Measurements from ENCODE around the gene STATH.

STATH gene

GRCh38 chr4:69995526-69996016, at the start of gene STATH:
TSS of gene STATH (plus strand) at chr4:69995966. CDS start at chr4:69998438, 2,472 bp downstream.
- no peak within 1 kb of the TSS for H3K27ac ChIP-seq (ENCODE audit: low read depth, low read length)
- no peaks in the 10 kb centered on the region for H3K27me3 ChIP-seq (ENCODE audit: control insufficient read depth, insufficient read depth, low read length)
- no peak within 1 kb of the TSS for H3K9ac ChIP-seq (ENCODE audit: low read length)
- H3K36me3 ChIP-seq (ENCODE audit: control insufficient read depth, insufficient read depth, low read length), result no peaks in the 10 kb centered on the region
- no peak within 1 kb of the TSS for H3K4me3 ChIP-seq (ENCODE audit: low read length)
- no peaks in the 10 kb centered on the region for H3K4me1 ChIP-seq (ENCODE audit: control insufficient read depth, insufficient read depth, low read length)

GRCh38 chr4:69951602-69952001, 44.2 kb upstream of the STATH start:
- Histone ChIP-seq H3K27me3 (ENCODE audit: control insufficient read depth, insufficient read depth, low read length) (no peaks in the 10 kb centered on the region), H3K4me3 (ENCODE audit: low read length) (no peak overlapping the region), H3K27ac (ENCODE audit: low read depth, low read length) (no peak overlapping the region), H3K36me3 (ENCODE audit: control insufficient read depth, insufficient read depth, low read length) (no peaks in the 10 kb centered on the region), H3K9ac (ENCODE audit: low read length) (no peak overlapping the region), H3K4me1 (ENCODE audit: control insufficient read depth, insufficient read depth, low read length) (no peaks in the 10 kb centered on the region)

GRCh38 chr4:69957209-69957608, 38.6 kb upstream of the STATH start:
- Histone ChIP-seq H3K27ac (ENCODE audit: low read depth, low read length) (no peak overlapping the region), H3K4me1 (ENCODE audit: control insufficient read depth, insufficient read depth, low read length) (no peaks in the 10 kb centered on the region), H3K9ac (ENCODE audit: low read length) (no peak overlapping the region), H3K36me3 (ENCODE audit: control insufficient read depth, insufficient read depth, low read length) (no peaks in the 10 kb centered on the region), H3K27me3 (ENCODE audit: control insufficient read depth, insufficient read depth, low read length) (no peaks in the 10 kb centered on the region), H3K4me3 (ENCODE audit: low read length) (no peak overlapping the region)

- Histone ChIP-seq H3K4me1 (ENCODE audit: control insufficient read depth, insufficient read depth, low read length) (no peaks in the 10 kb centered on the region), H3K36me3 (ENCODE audit: control insufficient read depth, insufficient read depth, low read length) (no peaks in the 10 kb centered on the region), H3K9ac (ENCODE audit: low read length) (no peak within 1 kb of the TSS), H3K27me3 (ENCODE audit: control insufficient read depth, insufficient read depth, low read length) (no peaks in the 10 kb centered on the region), H3K27ac (ENCODE audit: low read depth, low read length) (no peak within 1 kb of the TSS), H3K4me3 (ENCODE audit: low read length) (no peak within 1 kb of the TSS)
These were observed 30.1 kb upstream of the STATH start, which contains the start of gene CSN2 for GRCh38 chr4:69965628-69966027. TSS of gene CSN2 (minus strand) at chr4:69965728. CDS start at chr4:69960995, 4,733 bp downstream.

- no peak overlapping the region for H3K9ac ChIP-seq (ENCODE audit: low read length)
- no peaks in the 10 kb centered on the region for H3K27me3 ChIP-seq (ENCODE audit: control insufficient read depth, insufficient read depth, low read length)
- no peaks in the 10 kb centered on the region for H3K36me3 ChIP-seq (ENCODE audit: control insufficient read depth, insufficient read depth, low read length)
- no peak overlapping the region for H3K27ac ChIP-seq (ENCODE audit: low read depth, low read length)
- H3K4me3 ChIP-seq (ENCODE audit: low read length), result no peak overlapping the region
- no peaks in the 10 kb centered on the region for H3K4me1 ChIP-seq (ENCODE audit: control insufficient read depth, insufficient read depth, low read length)
These were observed 25.7 kb upstream of the STATH start for GRCh38 chr4:69970071-69970470.

- Histone ChIP-seq H3K4me3 (ENCODE audit: low read length) (no peak overlapping the region), H3K9ac (ENCODE audit: low read length) (no peak overlapping the region), H3K27ac (ENCODE audit: low read depth, low read length) (no peak overlapping the region), H3K36me3 (ENCODE audit: control insufficient read depth, insufficient read depth, low read length) (no peaks in the 10 kb centered on the region), H3K4me1 (ENCODE audit: control insufficient read depth, insufficient read depth, low read length) (no peaks in the 10 kb centered on the region), H3K27me3 (ENCODE audit: control insufficient read depth, insufficient read depth, low read length) (no peaks in the 10 kb centered on the region)
These were observed 21.1 kb upstream of the STATH start for GRCh38 chr4:69974631-69975030.

GRCh38 chr4:69977582-69977981, 18.2 kb upstream of the STATH start:
- Histone ChIP-seq H3K27me3 (ENCODE audit: control insufficient read depth, insufficient read depth, low read length) (no peaks in the 10 kb centered on the region), H3K27ac (ENCODE audit: low read depth, low read length) (no peak overlapping the region), H3K36me3 (ENCODE audit: control insufficient read depth, insufficient read depth, low read length) (no peaks in the 10 kb centered on the region), H3K4me1 (ENCODE audit: control insufficient read depth, insufficient read depth, low read length) (no peaks in the 10 kb centered on the region), H3K4me3 (ENCODE audit: low read length) (no peak overlapping the region), H3K9ac (ENCODE audit: low read length) (no peak overlapping the region)

DNA sequence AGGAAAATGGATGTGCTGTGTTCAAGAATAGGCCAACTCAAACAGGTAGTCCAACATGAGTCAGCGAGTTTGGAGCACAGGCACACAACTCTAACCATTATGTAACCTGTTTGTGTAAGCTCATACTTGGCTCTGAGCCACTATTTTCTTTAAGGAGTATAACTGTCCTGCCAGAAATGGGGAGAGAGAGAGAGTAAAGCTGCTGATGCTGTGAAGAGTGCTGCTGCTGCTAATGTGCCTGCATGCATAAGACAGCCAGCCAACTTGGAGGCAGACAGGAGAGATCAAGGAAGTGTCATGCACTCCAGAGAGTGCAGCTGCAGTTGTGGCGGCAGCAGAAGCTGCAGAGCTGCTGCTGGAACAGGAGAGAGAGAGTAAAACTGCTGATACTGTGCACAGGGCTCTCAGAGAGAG, 11.7 kb upstream of the STATH start:
- H3K9ac ChIP-seq (ENCODE audit: low read length), result no peak overlapping the region
- no peak overlapping the region for H3K27ac ChIP-seq (ENCODE audit: low read depth, low read length)

DNA sequence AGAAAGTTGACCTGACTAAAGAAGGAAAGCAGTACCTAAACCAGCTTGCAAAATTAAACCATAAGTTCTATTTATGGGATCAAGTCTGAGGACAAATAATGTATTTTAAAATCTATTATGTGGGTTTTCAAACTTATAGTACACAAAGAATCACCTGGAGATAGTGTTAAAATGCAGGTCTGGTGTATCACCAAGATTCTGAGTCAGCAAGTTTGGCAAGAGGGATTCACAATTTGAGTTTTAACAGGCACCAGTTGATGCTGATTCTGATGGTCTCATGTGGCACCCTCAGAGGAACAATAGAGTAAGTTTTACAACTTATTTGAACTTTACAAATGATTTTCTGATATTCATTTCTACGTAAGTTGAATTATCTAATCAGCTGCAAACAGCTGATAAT, 9.1 kb upstream of the STATH start:
- no peak overlapping the region for H3K27ac ChIP-seq (ENCODE audit: low read depth, low read length)
- no peak overlapping the region for H3K4me3 ChIP-seq (ENCODE audit: low read length)
- H3K36me3 ChIP-seq (ENCODE audit: control insufficient read depth, insufficient read depth, low read length), result no peaks in the 10 kb centered on the region
- no peak overlapping the region for H3K9ac ChIP-seq (ENCODE audit: low read length)
- H3K4me1 ChIP-seq (ENCODE audit: control insufficient read depth, insufficient read depth, low read length), result peaks cover 3% of the 10 kb centered on the region
- no peaks in the 10 kb centered on the region for H3K27me3 ChIP-seq (ENCODE audit: control insufficient read depth, insufficient read depth, low read length)

More for the DNA sequence above, 11.7 kb upstream of the STATH start:
- Histone ChIP-seq H3K27me3 (ENCODE audit: control insufficient read depth, insufficient read depth, low read length) (no peaks in the 10 kb centered on the region), H3K4me1 (ENCODE audit: control insufficient read depth, insufficient read depth, low read length) (peaks cover 3% of the 10 kb centered on the region), H3K4me3 (ENCODE audit: low read length) (no peak overlapping the region), H3K36me3 (ENCODE audit: control insufficient read depth, insufficient read depth, low read length) (no peaks in the 10 kb centered on the region)

DNA sequence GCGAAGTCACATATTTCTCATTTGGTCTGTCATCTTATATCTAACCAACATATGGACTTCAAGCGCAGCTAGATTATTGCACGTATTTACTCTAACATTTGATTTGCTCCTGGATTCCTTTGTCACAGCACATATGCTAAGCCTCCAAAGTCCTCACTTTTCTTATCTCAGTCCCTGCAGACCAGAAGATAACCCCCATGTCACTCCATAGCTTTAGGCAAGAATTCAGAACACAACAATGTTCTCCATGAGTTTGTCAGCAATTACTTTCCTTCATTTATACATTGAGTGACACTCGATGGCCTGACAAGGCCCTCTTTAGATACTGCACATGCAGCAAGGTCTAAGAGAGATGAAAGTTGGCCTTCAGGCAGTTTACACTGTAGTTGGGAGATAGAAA, 4.8 kb upstream of the STATH start:
- Histone ChIP-seq H3K9ac (ENCODE audit: low read length) (no peak overlapping the region), H3K4me1 (ENCODE audit: control insufficient read depth, insufficient read depth, low read length) (no peaks in the 10 kb centered on the region), H3K4me3 (ENCODE audit: low read length) (no peak overlapping the region), H3K27ac (ENCODE audit: low read depth, low read length) (no peak overlapping the region), H3K27me3 (ENCODE audit: control insufficient read depth, insufficient read depth, low read length) (no peaks in the 10 kb centered on the region), H3K36me3 (ENCODE audit: control insufficient read depth, insufficient read depth, low read length) (no peaks in the 10 kb centered on the region)

DNA sequence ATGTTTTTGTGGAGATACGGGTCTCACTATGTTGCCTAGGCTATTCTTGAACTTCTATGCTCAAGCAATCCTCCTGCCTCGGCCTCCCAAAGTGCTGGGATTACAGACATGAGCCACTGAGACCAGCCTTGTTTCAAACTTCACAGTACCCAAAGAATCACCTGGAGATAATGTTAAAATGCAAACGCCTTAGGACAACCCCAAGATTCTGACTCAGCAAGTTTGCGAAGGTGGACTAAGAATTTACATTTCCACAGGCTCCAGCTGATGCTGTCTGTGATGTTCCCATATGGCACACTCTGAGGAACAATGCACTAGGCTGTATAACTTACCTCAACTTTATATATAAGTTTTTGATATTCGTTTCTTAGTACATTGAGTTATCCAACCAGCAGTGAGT, 984 bp upstream of the STATH start:
- no peaks in the 10 kb centered on the region for H3K27me3 ChIP-seq (ENCODE audit: control insufficient read depth, insufficient read depth, low read length)
- H3K4me1 ChIP-seq (ENCODE audit: control insufficient read depth, insufficient read depth, low read length), result no peaks in the 10 kb centered on the region
- no peak overlapping the region for H3K9ac ChIP-seq (ENCODE audit: low read length)
- no peak overlapping the region for H3K27ac ChIP-seq (ENCODE audit: low read depth, low read length)
- no peaks in the 10 kb centered on the region for H3K36me3 ChIP-seq (ENCODE audit: control insufficient read depth, insufficient read depth, low read length)
- no peak overlapping the region for H3K4me3 ChIP-seq (ENCODE audit: low read length)

GRCh38 chr4:69999420-69999819, 3.7 kb downstream of the STATH start:
- Histone ChIP-seq H3K36me3 (ENCODE audit: control insufficient read depth, insufficient read depth, low read length) (no peaks in the 10 kb centered on the region), H3K27me3 (ENCODE audit: control insufficient read depth, insufficient read depth, low read length) (no peaks in the 10 kb centered on the region), H3K4me3 (ENCODE audit: low read length) (no peak overlapping the region), H3K9ac (ENCODE audit: low read length) (no peak overlapping the region), H3K4me1 (ENCODE audit: control insufficient read depth, insufficient read depth, low read length) (no peaks in the 10 kb centered on the region), H3K27ac (ENCODE audit: low read depth, low read length) (no peak overlapping the region)

DNA sequence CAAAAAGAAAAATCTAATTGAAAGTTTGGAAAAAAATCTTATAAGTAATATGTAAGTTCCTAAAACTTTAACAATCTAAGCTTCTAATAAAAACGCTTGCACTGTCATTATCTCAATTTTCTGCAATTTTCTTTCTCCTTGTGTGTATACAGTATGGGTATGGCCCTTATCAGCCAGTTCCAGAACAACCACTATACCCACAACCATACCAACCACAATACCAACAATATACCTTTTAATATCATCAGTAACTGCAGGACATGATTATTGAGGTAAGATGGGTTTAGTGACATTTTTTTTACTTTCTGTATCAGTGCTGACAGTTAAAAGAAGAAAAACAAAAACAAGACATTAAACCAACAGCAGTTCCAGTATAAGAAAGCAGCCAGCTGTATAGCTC, 4.9 kb downstream of the STATH start:
- Histone ChIP-seq H3K27ac (ENCODE audit: low read depth, low read length) (no peak overlapping the region), H3K36me3 (ENCODE audit: control insufficient read depth, insufficient read depth, low read length) (no peaks in the 10 kb centered on the region), H3K4me3 (ENCODE audit: low read length) (no peak overlapping the region), H3K9ac (ENCODE audit: low read length) (no peak overlapping the region), H3K27me3 (ENCODE audit: control insufficient read depth, insufficient read depth, low read length) (no peaks in the 10 kb centered on the region), H3K4me1 (ENCODE audit: control insufficient read depth, insufficient read depth, low read length) (no peaks in the 10 kb centered on the region)

All from rectal smooth muscle tissue (tissue), 1 donor.